WTC11 (cell line): ENCODE data around the gene OBI1. TPM values are rescaled to one million over a fixed set of nuclear protein-coding genes. Genes with fewer than 3 reads are reported as not detected.

Source experiments
- ATAC-seq: fragments of 200-7000 bp; cut with Tn5 transposase; 2 replicates; pipeline ENCODE4 v1.10.0; 2021; ENCODE audit warnings: mild to moderate bottlenecking, moderate library complexity
- CTCF ChIA-PET: fragments of 300-600 bp; sonication (Branson Sonifier 250); formaldehyde crosslinking; loops from one replicate; lab custom pipeline; 2021; ENCODE audit warnings: antibody characterized with exemption; lab: Charles Lee
- POLR2A ChIA-PET: fragments of 350-600 bp; sonication (Branson Sonifier 250); formaldehyde crosslinking; loops from one replicate; lab custom pipeline; 2021; ENCODE audit warnings: antibody characterized with exemption; lab: Charles Lee
- DNase-seq: peaks from one replicate; pipeline ENCODE4 v3.0.0; 2021; ENCODE audit warnings: low spot score
- H3K27ac Mint-ChIP-seq: 2 replicates; pipeline ENCODE4 v1.8.0; 2021; ENCODE audit warnings: mixed read lengths
- H3K27me3 Mint-ChIP-seq: 2 replicates; pipeline ENCODE4 v1.8.0; 2021; ENCODE audit warnings: low read depth, mild to moderate bottlenecking, moderate library complexity, mixed read lengths
- H3K36me3 Mint-ChIP-seq: 2 replicates; pipeline ENCODE4 v1.8.0; 2021; ENCODE audit warnings: mixed read lengths
- H3K4me1 Mint-ChIP-seq: 2 replicates; pipeline ENCODE4 v1.8.0; 2022; ENCODE audit warnings: mixed read lengths
- H3K4me3 Mint-ChIP-seq: 2 replicates; pipeline ENCODE4 v1.8.0; 2021; ENCODE audit warnings: mild to moderate bottlenecking, moderate library complexity, mixed read lengths
- H3K9me3 Mint-ChIP-seq: 2 replicates; pipeline ENCODE4 v1.8.0; 2021; ENCODE audit warnings: mixed read lengths
- AR ChIP-seq: fragments of 250-450 bp; sonication (Bioruptor Pico); IDR thresholded peaks from 2 replicates; pipeline ENCODE4 v1.9.0; 2021; ENCODE audit warnings: mild to moderate bottlenecking
- E2F1 ChIP-seq: sonication (generic); formaldehyde crosslinking; IDR thresholded peaks from 2 replicates; pipeline ENCODE4 v1.8.0; 2022; ENCODE audit warnings: mild to moderate bottlenecking, missing genetic modification reagents
- E2F4 ChIP-seq: sonication (generic); formaldehyde crosslinking; IDR thresholded peaks from 2 replicates; pipeline ENCODE4 v1.8.1; 2022; ENCODE audit warnings: low read depth, mild to moderate bottlenecking, moderate library complexity, missing genetic modification reagents, borderline replicate concordance
- ESRRA ChIP-seq: sonication (generic); formaldehyde crosslinking; IDR thresholded peaks from 2 replicates; pipeline ENCODE4 v1.8.1; 2022; ENCODE audit warnings: mild to moderate bottlenecking, missing genetic modification reagents, borderline replicate concordance
- MXD4 ChIP-seq: fragments of 250-450 bp; sonication (Bioruptor Pico); IDR thresholded peaks from 2 replicates; pipeline ENCODE4 v1.8.0; 2021; ENCODE audit warnings: mild to moderate bottlenecking, moderate library complexity, borderline replicate concordance
- MYBL2 ChIP-seq: sonication (generic); formaldehyde crosslinking; IDR thresholded peaks from 2 replicates; pipeline ENCODE4 v1.8.1; 2023; ENCODE audit warnings: mild to moderate bottlenecking, moderate library complexity, missing genetic modification reagents
- NFYB ChIP-seq: sonication (generic); formaldehyde crosslinking; conservative IDR thresholded peaks from 2 replicates; pipeline ENCODE4 v1.8.0; 2022; ENCODE audit warnings: low read depth, missing genetic modification reagents
- NR3C1 ChIP-seq: sonication (generic); formaldehyde crosslinking; conservative IDR thresholded peaks from 2 replicates; pipeline ENCODE4 v1.8.1; 2023; ENCODE audit warnings: low read depth, mild to moderate bottlenecking, missing genetic modification reagents
- PREB ChIP-seq: sonication (generic); formaldehyde crosslinking; IDR thresholded peaks from 2 replicates; pipeline ENCODE4 v1.8.1; 2022; ENCODE audit warnings: mild to moderate bottlenecking, missing genetic modification reagents, moderate library complexity, borderline replicate concordance
- PRRX2 ChIP-seq: fragments of 250-450 bp; sonication (Bioruptor Pico); IDR thresholded peaks from 2 replicates; pipeline ENCODE4 v1.8.0; 2021; ENCODE audit warnings: mild to moderate bottlenecking
- SP1 ChIP-seq: sonication (generic); formaldehyde crosslinking; conservative IDR thresholded peaks from 2 replicates; pipeline ENCODE4 v1.8.1; 2022; ENCODE audit warnings: missing genetic modification reagents
- TEAD4 ChIP-seq: sonication (generic); formaldehyde crosslinking; IDR thresholded peaks from 2 replicates; pipeline ENCODE4 v1.8.0; 2022; ENCODE audit warnings: mild to moderate bottlenecking, missing genetic modification reagents
- TP53 ChIP-seq: sonication (generic); formaldehyde crosslinking; IDR thresholded peaks from 2 replicates; pipeline ENCODE4 v1.8.1; 2023; ENCODE audit warnings: mild to moderate bottlenecking, missing genetic modification reagents
- ZNF416 ChIP-seq: fragments of 250-450 bp; sonication (Bioruptor Pico); IDR thresholded peaks from 2 replicates; pipeline ENCODE4 v1.9.0; 2021; ENCODE audit warnings: mild to moderate bottlenecking, inconsistent platforms
- total RNA-seq: library from RNA; stranded (reverse); gene quantifications from 3 replicates; pipeline ENCODE4 v1.2.3, GENCODE V29; 2021
- TF ChIP-seq, protein P1 (sequence below): fragments of 250-450 bp; sonication (Bioruptor Pico); IDR thresholded peaks from 2 replicates; pipeline ENCODE4 v2.1.2; 2022; ENCODE audit warnings: mild to moderate bottlenecking, moderate library complexity
- TF ChIP-seq, protein P2 (sequence below): sonication (generic); formaldehyde crosslinking; IDR thresholded peaks from 2 replicates; pipeline ENCODE4 v1.8.0; 2022; ENCODE audit warnings: mild to moderate bottlenecking, missing genetic modification reagents
- TF ChIP-seq, protein P3 (sequence below): sonication (generic); formaldehyde crosslinking; IDR thresholded peaks from 2 replicates; pipeline ENCODE4 v1.8.1; 2023; ENCODE audit warnings: mild to moderate bottlenecking, missing genetic modification reagents, moderate library complexity
- TF ChIP-seq, protein P4 (sequence below): sonication (generic); formaldehyde crosslinking; IDR thresholded peaks from 2 replicates; pipeline ENCODE4 v1.8.0; 2022; ENCODE audit warnings: mild to moderate bottlenecking, missing genetic modification reagents
- TF ChIP-seq, protein P5 (sequence below): fragments of 250-450 bp; sonication (Bioruptor Pico); IDR thresholded peaks from 2 replicates; pipeline ENCODE4 v1.8.0; 2021; ENCODE audit warnings: mild to moderate bottlenecking

The OBI1 gene
- total RNA-seq, 1 experiment from 2014 or later = 13.4 TPM

- TF ChIP-seq NFYB (CRISPR knock-in tag) = no peak
- TF ChIP-seq SP1 = no peak
- TF ChIP-seq, protein P1, sequence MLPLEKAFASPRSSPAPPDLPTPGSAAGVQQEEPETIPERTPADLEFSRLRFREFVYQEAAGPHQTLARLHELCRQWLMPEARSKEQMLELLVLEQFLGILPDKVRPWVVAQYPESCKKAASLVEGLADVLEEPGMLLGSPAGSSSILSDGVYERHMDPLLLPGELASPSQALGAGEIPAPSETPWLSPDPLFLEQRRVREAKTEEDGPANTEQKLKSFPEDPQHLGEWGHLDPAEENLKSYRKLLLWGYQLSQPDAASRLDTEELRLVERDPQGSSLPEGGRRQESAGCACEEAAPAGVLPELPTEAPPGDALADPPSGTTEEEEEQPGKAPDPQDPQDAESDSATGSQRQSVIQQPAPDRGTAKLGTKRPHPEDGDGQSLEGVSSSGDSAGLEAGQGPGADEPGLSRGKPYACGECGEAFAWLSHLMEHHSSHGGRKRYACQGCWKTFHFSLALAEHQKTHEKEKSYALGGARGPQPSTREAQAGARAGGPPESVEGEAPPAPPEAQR (CRISPR knock-in tag) = no peak
- TF ChIP-seq, protein P2, sequence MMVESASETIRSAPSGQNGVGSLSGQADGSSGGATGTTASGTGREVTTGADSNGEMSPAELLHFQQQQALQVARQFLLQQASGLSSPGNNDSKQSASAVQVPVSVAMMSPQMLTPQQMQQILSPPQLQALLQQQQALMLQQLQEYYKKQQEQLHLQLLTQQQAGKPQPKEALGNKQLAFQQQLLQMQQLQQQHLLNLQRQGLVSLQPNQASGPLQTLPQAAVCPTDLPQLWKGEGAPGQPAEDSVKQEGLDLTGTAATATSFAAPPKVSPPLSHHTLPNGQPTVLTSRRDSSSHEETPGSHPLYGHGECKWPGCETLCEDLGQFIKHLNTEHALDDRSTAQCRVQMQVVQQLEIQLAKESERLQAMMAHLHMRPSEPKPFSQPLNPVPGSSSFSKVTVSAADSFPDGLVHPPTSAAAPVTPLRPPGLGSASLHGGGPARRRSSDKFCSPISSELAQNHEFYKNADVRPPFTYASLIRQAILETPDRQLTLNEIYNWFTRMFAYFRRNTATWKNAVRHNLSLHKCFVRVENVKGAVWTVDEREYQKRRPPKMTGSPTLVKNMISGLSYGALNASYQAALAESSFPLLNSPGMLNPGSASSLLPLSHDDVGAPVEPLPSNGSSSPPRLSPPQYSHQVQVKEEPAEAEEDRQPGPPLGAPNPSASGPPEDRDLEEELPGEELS (CRISPR knock-in tag) = no peak
- no peak for TF ChIP-seq NR3C1 (CRISPR knock-in tag)
- TF ChIP-seq PREB (CRISPR knock-in tag) = no peak
- no peak for TF ChIP-seq MXD4
- TF ChIP-seq TP53 = no peak
- TF ChIP-seq E2F1 (CRISPR knock-in tag) = no peak
- TF ChIP-seq, protein P3, sequence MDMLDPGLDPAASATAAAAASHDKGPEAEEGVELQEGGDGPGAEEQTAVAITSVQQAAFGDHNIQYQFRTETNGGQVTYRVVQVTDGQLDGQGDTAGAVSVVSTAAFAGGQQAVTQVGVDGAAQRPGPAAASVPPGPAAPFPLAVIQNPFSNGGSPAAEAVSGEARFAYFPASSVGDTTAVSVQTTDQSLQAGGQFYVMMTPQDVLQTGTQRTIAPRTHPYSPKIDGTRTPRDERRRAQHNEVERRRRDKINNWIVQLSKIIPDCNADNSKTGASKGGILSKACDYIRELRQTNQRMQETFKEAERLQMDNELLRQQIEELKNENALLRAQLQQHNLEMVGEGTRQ (CRISPR knock-in tag) = no peak
- TF ChIP-seq MYBL2 = no peak
- TF ChIP-seq ESRRA (CRISPR knock-in tag) = no peak
- no peak for TF ChIP-seq TEAD4
- no peak for TF ChIP-seq PRRX2 (CRISPR knock-in tag)
- TF ChIP-seq, protein P4, sequence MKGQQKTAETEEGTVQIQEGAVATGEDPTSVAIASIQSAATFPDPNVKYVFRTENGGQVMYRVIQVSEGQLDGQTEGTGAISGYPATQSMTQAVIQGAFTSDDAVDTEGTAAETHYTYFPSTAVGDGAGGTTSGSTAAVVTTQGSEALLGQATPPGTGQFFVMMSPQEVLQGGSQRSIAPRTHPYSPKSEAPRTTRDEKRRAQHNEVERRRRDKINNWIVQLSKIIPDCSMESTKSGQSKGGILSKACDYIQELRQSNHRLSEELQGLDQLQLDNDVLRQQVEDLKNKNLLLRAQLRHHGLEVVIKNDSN = no peak
- no peak for TF ChIP-seq ZNF416 (CRISPR knock-in tag)
- TF ChIP-seq E2F4 (CRISPR knock-in tag) = no peak
- H3K4me1 Mint-ChIP-seq = peaks cover 41% of the 10 kb centered on the region
- ATAC-seq (no peak), DNase-seq (no peak)
- H3K27me3 Mint-ChIP-seq = peaks cover 43% of the 10 kb centered on the region
- no peaks in the 10 kb centered on the region for H3K9me3 Mint-ChIP-seq
- no peak overlapping the region for H3K4me3 Mint-ChIP-seq
- no peak overlapping the region for H3K27ac Mint-ChIP-seq
- ChIA-PET POLR2A (no interaction called here), CTCF (no interaction called here)
- H3K36me3 Mint-ChIP-seq = peaks cover 3% of the 10 kb centered on the region; the same call in 1 of the 2 replicates
Observed at GRCh38 chr13:78655007-78655406, 3.9 kb downstream of the OBI1 start.

- ATAC-seq = peak; percentile 79
- H3K4me3 Mint-ChIP-seq = no peak overlapping the region
- ChIA-PET POLR2A (interaction anchor here (1.0 kb wide), 1 partner anchor 67 kb away, joined by 3 read pairs; no protein-coding TSS in a partner anchor), CTCF (no interaction called here)
- no peaks in the 10 kb centered on the region for H3K9me3 Mint-ChIP-seq
- peaks cover 27% of the 10 kb centered on the region for H3K27me3 Mint-ChIP-seq
- DNase-seq = no peak
- H3K27ac Mint-ChIP-seq = no peak overlapping the region
- peaks cover 3% of the 10 kb centered on the region; the same call in 1 of the 2 replicates for H3K36me3 Mint-ChIP-seq
- H3K4me1 Mint-ChIP-seq = peaks cover 26% of the 10 kb centered on the region
- TF ChIP-seq, protein P5, sequence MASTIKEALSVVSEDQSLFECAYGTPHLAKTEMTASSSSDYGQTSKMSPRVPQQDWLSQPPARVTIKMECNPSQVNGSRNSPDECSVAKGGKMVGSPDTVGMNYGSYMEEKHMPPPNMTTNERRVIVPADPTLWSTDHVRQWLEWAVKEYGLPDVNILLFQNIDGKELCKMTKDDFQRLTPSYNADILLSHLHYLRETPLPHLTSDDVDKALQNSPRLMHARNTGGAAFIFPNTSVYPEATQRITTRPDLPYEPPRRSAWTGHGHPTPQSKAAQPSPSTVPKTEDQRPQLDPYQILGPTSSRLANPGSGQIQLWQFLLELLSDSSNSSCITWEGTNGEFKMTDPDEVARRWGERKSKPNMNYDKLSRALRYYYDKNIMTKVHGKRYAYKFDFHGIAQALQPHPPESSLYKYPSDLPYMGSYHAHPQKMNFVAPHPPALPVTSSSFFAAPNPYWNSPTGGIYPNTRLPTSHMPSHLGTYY (CRISPR knock-in tag) = no peak
- TF ChIP-seq AR (CRISPR knock-in tag) = no peak
- TF ChIP-seq NR3C1 (CRISPR knock-in tag) = no peak
Observed at GRCh38 chr13:78652651-78653050, 6.3 kb downstream of the OBI1 start.
